Gastrocnemius medialis (tissue), 4 donors: ENCODE data around the gene MTURN. TPM values are rescaled to one million over a fixed set of nuclear protein-coding genes. Genes with fewer than 3 reads are reported as not detected.
A peak's percentile ranks its signal among the peaks of the same experiment; 100 is the strongest.

Source experiments
- ATAC-seq, 2 donors: fragments of 150-250 bp; one replicate each; pipeline ENCODE4 v1.9.1; 2016
- DNase-seq, 2 donors: peaks; one replicate each; pipeline ENCODE4 v3.0.0-alpha.2; 2019
- H3K27ac ChIP-seq, 4 donors: fragments of 200-600 bp; sonication (generic); 1 replicate in 1 of 4; 2 replicates in 3 of 4; pipeline ENCODE4 v1.5.1; 2016 to 2018; ENCODE audit warnings: mild to moderate bottlenecking in 2 of 4, moderate library complexity in 1 of 4
- H3K27me3 ChIP-seq, 3 donors: fragments of 200-600 bp; sonication (generic) in 2 of 3; 1 replicate in 1 of 3; 2 replicates in 2 of 3; pipeline versions ENCODE4 v1.5.1 to v1.6.0; 2016 to 2019; ENCODE audit warnings: mild to moderate bottlenecking in 1 of 3, moderate library complexity in 1 of 3
- H3K36me3 ChIP-seq, 2 donors: fragments of 200-600 bp; sonication (generic) in 1 of 2; one replicate each; pipeline ENCODE4 v1.5.1; 2017 to 2018
- H3K4me1 ChIP-seq, 2 donors: fragments of 200-600 bp; sonication (generic) in 1 of 2; one replicate each; pipeline ENCODE4 v1.5.1; 2016 to 2017; ENCODE audit warnings: mild to moderate bottlenecking in 2 of 2
- H3K4me3 ChIP-seq, 4 donors: fragments of 200-600 bp; sonication (generic) in 3 of 4; 1 replicate in 1 of 4; 2 replicates in 3 of 4; pipeline ENCODE4 v1.5.1; 2016 to 2019; ENCODE audit warnings: mild to moderate bottlenecking in 2 of 4
- H3K9me3 ChIP-seq, 3 donors: fragments of 200-600 bp; sonication (generic) in 2 of 3; 1 replicate in 1 of 3; 2 replicates in 2 of 3; pipeline ENCODE4 v1.5.1; 2016 to 2019
- POLR2A ChIP-seq, 2 donors: fragments of 450-650 bp; IDR thresholded peaks; one replicate each; pipeline ENCODE4 v1.6.1; 2017; ENCODE audit warnings: antibody characterized with exemption in 2 of 2, mild to moderate bottlenecking in 2 of 2, moderate library complexity in 2 of 2
- in situ Hi-C, 4 donors: fragments of 200-750 bp; cut with MboI; loops; one replicate each; pipeline versions ENCODE4 v1.15.0 to v1.8.0; 2017; ENCODE audit warnings: low sequenced_read_pairs in 4 of 4
- intact Hi-C: fragments of 100-400 bp; cut with DNase I; formaldehyde crosslinking; loops from one replicate; pipeline ENCODE4 v1.15.1; 2023; ENCODE audit warnings: low total_unique reads
- total RNA-seq, 4 donors: library from RNA; depleted of rRNA; stranded (reverse); fragments of >200 nt; gene quantifications; one replicate each; pipeline versions ENCODE4 v1.1.0 to v1.2.3, GENCODE V29; 2016
- TF ChIP-seq, protein P1 (sequence below), 5 experiments: fragments of 450-650 bp in 3 of 5; fragments of 200-600 bp in 2 of 5; sonication (generic) in 2 of 5; IDR thresholded peaks in 4 of 5; conservative IDR thresholded peaks in 1 of 5; 1 replicate in 4 of 5; 2 replicates in 1 of 5; pipeline ENCODE4 v1.5.1; 2016 to 2019; ENCODE audit warnings: antibody characterized with exemption in 5 of 5, mild to moderate bottlenecking in 3 of 5, moderate library complexity in 3 of 5

Gene MTURN
- total RNA-seq, 4 donors from 2014 or later = 32.9 to 81.9 (median 44.7) TPM

DNA sequence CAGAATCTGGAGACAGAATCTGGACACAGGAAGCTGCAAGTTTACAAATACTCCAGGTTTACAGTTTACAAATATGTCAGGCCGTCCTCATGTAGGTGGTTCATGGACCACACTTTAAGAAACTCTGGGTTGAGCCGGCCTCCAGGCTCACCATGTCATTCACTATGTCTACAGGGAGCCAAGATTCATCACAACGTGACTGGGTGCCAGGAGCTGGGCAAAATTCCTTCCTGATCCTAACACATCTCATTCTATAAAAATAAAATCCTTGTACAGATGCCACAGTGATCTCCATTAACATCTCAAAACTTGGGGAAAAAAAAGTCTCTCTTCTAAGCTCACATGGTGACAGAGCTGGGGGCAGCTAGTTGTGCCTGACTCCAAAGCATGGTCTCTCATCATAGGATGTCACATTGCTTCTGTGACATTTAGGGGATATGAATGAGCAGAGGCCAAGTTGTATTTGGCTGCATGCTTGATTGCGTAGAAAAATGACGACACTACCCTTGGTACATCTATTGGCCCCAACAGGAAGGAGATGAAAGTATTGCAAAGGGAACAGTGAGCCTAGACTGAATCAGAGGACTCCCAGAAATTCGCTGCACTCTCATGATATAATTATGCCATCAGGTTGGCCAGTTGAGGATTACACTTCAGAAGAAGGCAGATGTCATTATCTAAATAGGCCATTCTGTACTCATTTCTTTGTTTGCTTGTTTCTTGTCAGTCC is 35.9 kb downstream of the MTURN start:
- in situ Hi-C loops = loop anchor here in 1 of 4 donors (25.0 kb wide), 1 partner anchor 392 kb away; no protein-coding TSS in a partner anchor
- H3K4me1 ChIP-seq = peaks cover 43 to 44% of the 10 kb centered on the region in 2 donors
- intact Hi-C loops = no loop called here

DNA sequence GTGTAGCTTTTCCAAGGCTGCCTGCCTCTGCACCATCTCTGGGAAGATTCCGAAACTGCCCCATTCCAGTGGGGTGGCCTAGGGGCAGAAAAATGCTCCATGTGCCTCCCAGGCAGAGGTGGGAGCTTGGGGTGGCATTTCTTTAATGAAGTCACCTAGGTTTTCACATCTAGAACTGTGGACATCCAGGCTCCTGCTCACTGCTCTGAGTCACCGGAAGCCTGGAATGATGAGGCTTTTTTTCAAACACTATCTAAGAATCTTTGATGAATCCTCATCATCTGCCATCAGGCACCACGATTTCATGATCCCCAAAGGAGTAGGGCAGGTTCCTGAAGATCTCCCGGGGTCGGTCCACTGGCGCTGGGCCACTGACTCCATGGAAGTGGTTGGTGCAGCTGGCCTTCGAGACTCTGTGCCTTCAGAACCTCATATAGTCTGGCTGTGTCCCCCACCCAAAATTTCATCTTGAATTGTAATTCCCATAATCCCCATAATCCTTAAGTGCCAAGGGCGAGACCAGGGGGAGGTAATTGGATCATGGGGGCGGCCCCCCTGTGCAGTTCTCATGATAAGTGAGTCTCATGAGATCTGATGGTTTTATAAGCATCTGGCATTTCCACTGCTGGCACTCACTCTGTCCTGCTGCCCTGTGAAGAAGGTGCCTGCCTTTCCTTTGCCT is 37.1 kb downstream of the MTURN start:
- Histone ChIP-seq H3K27me3 (no peaks in the 10 kb centered on the region), H3K36me3 (no peaks in the 10 kb centered on the region), H3K4me1 (peaks cover 52 to 53% of the 10 kb centered on the region in 2 donors), H3K4me3 (no peak overlapping the region), H3K27ac (peak overlapping the region; percentile 83 to 88 (median 86)), H3K9me3 (no peaks in the 10 kb centered on the region)
- no peak for DNase-seq
- intact Hi-C loops (loop anchor here (2.0 kb wide), 3 partner anchors 25 to 113 kb away; partner anchors contain the start of genes MTURN and ZNRF2), in situ Hi-C loops (loop anchor here in 1 of 4 donors (25.0 kb wide), 1 partner anchor 390 kb away; no protein-coding TSS in a partner anchor)
- ATAC-seq = no peak
- TF ChIP-seq POLR2A (IDR thresholded peaks at IDR 0.05) = no peak
- TF ChIP-seq, protein P1, sequence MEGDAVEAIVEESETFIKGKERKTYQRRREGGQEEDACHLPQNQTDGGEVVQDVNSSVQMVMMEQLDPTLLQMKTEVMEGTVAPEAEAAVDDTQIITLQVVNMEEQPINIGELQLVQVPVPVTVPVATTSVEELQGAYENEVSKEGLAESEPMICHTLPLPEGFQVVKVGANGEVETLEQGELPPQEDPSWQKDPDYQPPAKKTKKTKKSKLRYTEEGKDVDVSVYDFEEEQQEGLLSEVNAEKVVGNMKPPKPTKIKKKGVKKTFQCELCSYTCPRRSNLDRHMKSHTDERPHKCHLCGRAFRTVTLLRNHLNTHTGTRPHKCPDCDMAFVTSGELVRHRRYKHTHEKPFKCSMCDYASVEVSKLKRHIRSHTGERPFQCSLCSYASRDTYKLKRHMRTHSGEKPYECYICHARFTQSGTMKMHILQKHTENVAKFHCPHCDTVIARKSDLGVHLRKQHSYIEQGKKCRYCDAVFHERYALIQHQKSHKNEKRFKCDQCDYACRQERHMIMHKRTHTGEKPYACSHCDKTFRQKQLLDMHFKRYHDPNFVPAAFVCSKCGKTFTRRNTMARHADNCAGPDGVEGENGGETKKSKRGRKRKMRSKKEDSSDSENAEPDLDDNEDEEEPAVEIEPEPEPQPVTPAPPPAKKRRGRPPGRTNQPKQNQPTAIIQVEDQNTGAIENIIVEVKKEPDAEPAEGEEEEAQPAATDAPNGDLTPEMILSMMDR (IDR thresholded peaks at IDR 0.05 in 4 of 5, conservative IDR thresholded peaks at IDR 0.05 in 1 of 5) = no peak

More for the DNA sequence above, 35.9 kb downstream of the MTURN start:
- ATAC-seq = no peak
- DNase-seq = no peak
- TF ChIP-seq, protein P1 (IDR thresholded peaks at IDR 0.05 in 4 of 5, conservative IDR thresholded peaks at IDR 0.05 in 1 of 5) = no peak
- TF ChIP-seq POLR2A (IDR thresholded peaks at IDR 0.05) = no peak
- Histone ChIP-seq H3K27ac (no peak overlapping the region), H3K27me3 (no peaks in the 10 kb centered on the region), H3K4me3 (no peak overlapping the region), H3K9me3 (no peaks in the 10 kb centered on the region), H3K36me3 (no peaks in the 10 kb centered on the region)

DNA sequence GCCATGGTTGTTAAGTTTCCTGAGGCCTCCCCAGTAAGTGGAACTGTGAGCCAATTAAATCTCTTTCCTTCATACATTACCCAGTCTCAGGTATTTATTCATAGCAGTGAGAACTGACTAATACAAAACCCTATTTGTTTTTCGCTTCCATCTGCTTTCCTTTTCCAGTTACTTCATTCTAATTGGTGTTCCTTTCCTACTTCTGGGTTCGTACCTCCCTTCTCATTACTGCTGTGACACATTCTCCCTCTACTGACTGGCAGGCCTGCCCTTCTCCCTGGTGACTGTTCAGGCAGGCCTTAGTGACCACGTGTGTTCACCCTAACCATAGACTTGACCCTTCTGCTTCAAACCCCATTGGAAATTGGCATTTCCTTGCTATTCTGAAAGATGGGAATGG is 37.7 kb downstream of the MTURN start:
- Histone ChIP-seq H3K4me1 (peaks cover 58% of the 10 kb centered on the region in 2 donors), H3K9me3 (no peaks in the 10 kb centered on the region), H3K4me3 (no peak overlapping the region), H3K27ac (peak overlapping the region; percentile 83 to 88 (median 86)), H3K36me3 (no peaks in the 10 kb centered on the region), H3K27me3 (no peaks in the 10 kb centered on the region)
- intact Hi-C loops (loop anchor here (2.0 kb wide), 3 partner anchors 26 to 112 kb away; partner anchors contain the start of genes MTURN and ZNRF2), in situ Hi-C loops (loop anchor here in 1 of 4 donors (25.0 kb wide), 1 partner anchor 390 kb away; no protein-coding TSS in a partner anchor)
- DNase-seq = no peak
- ATAC-seq = peak; percentile 4 to 19
- TF ChIP-seq, protein P1 (IDR thresholded peaks at IDR 0.05 in 4 of 5, conservative IDR thresholded peaks at IDR 0.05 in 1 of 5) = no peak
- TF ChIP-seq POLR2A (IDR thresholded peaks at IDR 0.05) = no peak

DNA sequence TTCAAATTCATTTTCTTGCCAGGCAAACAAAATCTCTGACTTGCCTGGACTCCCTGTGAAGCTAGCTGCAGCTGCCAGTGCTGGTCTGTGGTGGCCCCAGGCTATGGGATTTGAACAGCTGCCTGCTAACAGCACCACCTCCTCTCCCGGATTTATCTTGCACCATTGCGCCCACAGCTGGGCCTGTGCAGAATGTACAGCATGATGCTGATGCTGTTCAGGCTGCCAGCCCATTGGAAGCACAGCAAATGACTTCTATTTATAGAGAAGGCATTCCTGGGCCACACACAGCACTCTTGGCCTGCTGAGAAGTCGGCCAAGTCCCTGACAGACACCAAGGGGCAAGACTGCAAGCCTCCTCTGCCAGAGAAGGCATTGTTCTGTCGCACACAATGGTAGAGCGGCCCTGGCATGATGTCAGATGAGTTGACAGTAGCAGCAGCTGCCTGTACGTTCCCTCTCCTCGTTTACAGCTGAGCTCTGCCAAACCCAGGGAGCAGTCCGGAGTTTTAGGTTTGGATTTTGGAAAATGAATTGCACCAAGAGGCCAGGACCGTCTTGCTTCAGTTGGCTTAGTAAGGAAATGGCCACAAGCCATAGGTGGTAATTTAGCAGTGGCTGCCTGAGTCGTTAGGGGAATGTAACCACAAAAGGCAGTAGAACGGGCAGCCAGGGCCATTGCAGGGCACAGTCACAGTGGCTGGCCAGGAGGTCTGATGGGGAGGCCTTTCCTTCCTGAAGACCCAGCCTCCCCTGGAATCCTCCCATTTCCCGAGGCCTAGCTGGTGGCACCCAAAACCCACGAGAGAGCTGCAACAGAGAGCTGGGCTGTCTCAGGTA is 38.5 kb downstream of the MTURN start:
- DNase-seq (peak; percentile 83 to 95), ATAC-seq (peak; percentile 85 to 87)
- intact Hi-C loops = loop anchor here (1.0 to 2.0 kb wide), 5 partner anchors 26 to 234 kb away; partner anchors contain the start of genes MTURN and ZNRF2
- H3K4me1 ChIP-seq = peaks cover 58 to 65% of the 10 kb centered on the region in 2 donors
- no peaks in the 10 kb centered on the region for H3K9me3 ChIP-seq
- H3K36me3 ChIP-seq = no peaks in the 10 kb centered on the region
- peak overlapping the region; percentile 83 to 88 (median 86) for H3K27ac ChIP-seq
- TF ChIP-seq, protein P1 (IDR thresholded peaks at IDR 0.05 in 4 of 5, conservative IDR thresholded peaks at IDR 0.05 in 1 of 5) = peak in 1 of 5 experiments; percentile 30
- TF ChIP-seq POLR2A (IDR thresholded peaks at IDR 0.05) = peak in 1 of 2 donors; percentile 33
- in situ Hi-C loops = loop anchor here in 1 of 4 donors (25.0 kb wide), 1 partner anchor 389 kb away; no protein-coding TSS in a partner anchor
- H3K4me3 ChIP-seq = peak overlapping the region in 2 of 4 donors; percentile 4 to 12
- no peaks in the 10 kb centered on the region for H3K27me3 ChIP-seq
